Activated T-cell treated with anti-CD3 and anti-CD28 coated beads for 24 hours (primary cell): ENCODE data around the gene BTBD19.
"Not testable (repeated sequence)": the region's sequence is repeated elsewhere in the genome, so short reads cannot be mapped to it uniquely, and the experiment has no call there.

Experiments used
- DNase-seq: peaks from one replicate; pipeline ENCODE4 v3.0.0-alpha.2; 2020; ENCODE audit warnings: low read depth

The BTBD19 gene

DNA sequence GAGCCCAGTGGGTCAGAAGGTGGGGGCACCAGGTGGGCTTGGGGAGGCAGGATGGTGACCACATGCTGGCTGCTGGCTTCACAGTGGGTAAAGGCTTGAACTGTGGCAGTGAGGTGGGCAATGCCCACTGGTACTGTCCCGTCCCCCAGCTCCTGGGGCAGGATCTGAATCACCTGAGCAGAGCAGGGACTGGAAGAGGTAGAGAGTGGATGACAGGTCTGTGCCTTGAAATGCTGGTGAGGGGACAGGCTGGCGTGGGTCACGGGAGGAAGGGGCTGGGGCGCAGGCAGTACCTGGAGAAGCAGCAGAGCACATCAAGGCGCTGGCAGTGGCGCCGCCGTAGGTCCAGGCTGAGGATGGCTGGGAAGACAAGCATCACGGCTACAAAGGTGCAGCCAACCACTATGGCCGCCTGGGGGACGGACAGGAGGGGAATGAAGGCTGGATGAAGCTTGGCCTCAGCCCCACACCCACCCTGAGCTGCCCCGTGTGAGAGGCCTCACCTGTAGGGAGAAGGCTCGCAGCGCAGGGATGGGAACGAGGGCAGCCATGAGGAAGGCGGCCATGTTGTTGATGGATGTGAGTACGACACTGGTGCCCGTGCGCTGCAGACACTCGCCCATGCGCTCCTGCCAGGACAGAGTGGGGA lies 19.8 kb downstream of the BTBD19 start:
- DNase-seq, result no peak

GRCh38 chr1:44828841-44829440 lies 20.6 kb downstream of the BTBD19 start:
- no peak for DNase-seq

DNA sequence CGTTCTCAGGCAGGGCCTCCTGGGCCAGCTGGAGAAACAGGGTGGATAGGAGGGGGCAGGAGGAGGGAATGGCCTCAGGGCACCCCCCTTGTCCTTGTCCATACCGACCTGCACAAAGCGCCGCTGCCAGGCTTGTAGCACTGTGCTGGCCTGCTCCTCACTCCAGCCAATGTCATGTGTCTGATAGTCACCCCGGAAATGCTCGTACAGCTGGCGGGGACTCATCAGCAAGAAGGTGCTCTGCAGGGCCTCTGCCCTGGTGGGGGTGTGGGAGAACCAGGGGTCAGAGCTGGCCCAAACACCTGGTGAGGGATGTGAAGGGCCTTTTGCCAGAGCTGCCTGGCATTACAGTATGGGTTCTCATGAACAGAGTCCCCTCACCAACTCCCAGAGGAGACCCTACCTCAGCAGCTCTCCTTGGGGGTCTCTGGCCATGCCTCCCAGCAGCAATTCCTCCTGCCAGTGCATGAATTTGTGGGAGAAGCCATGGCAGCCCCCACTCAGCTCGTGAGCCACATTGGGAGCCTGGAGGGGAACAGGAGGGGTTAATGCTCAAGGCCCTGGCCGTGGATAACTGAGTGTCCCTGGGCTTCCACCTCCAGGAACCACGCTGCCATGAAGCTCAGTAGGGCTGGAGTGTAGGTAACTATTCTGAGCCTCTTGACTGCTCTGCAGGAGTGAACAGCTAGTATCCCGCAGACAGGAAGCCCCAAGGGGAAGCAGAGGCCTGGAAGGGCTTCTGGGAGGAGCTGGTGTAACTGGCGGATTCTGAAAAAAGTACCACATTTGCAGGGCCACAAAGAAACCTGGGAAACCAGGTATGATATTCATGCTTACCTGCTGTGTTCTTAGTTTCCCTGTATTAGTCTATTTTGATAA lies 21.4 kb downstream of the BTBD19 start:
- DNase-seq, result no peak

GRCh38 chr1:44830900-44831304 lies 22.6 kb downstream of the BTBD19 start:
- DNase-seq, result no peak

DNA sequence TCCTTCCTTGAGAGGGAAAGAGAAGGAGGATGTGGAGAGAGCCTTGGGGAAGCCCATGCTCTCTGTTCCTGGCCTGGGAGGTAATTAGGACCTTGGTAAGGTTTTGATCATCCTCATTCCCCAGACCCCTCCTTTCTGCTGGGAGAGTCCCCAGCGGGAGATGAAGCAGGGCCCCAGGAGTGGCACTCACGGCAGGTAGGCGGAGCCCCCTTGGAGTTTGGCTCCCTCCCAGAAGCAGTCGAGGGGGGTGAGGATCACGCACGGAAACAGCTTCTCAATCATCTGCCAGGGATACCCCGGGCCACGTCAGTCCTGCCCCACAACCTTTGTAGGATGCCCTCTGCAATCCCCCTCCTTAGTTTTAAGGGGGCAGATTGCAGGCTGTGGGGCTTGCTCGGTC lies 23.2 kb downstream of the BTBD19 start:
- no peak for DNase-seq

DNA sequence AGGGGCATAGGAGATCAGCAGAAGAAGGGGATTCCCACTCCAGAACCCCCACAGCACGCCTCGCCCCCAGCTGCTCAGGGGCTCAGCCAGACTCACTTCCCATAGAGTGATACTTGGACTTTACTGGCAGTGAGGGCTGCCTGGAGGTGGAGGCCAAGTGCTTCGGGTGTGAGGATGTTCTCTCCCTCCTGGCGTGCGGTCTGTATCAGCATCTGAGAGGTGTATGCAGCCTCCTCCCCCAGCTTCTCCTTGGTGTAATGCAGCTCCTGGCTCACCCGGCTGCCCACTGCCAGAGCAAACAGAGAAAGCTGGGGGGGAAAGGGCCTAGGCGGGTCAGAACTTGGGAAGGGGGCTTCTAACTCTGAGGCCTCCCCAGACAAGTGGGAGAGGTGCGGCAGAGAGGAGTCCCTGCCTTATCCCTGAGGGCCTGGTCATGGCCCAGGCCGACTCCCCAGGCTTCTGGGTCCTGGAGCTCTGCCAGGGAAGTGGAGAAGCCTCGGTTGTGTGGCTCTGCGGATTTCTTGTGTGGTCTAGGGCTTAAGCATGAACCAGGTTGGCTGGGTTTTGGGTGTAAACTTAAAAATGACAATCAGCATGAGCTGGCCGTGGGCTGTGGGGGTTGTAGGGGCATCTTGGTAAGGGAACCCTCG lies 23.9 kb downstream of the BTBD19 start:
- DNase-seq, result no peak

GRCh38 chr1:44834328-44834727 lies 26.0 kb downstream of the BTBD19 start:
- no peak for DNase-seq

- DNase-seq, result peak; percentile 79
Measured at GRCh38 chr1:44835738-44836675, 27.7 kb downstream of the BTBD19 start.

DNA sequence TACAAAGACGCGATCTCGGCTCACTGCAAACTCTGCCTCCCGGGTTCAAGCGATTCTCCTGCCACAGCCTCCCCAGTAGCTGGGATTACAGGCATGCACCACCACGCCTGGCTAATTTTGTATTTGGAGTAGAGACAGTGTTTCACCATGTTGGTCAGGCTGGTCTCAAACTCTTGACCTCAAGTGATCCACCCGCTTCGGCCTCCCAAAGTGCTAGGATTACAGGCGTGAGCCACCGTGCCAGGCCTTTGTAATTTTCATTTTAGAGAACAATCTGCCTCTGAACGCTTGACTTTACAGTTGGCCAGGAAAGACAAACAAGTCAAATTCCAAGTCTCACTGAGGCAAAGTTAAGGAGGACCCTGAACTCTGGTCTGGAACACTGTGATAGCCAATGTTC lies 30.0 kb downstream of the BTBD19 start:
- not testable (repeated sequence) for DNase-seq

DNA sequence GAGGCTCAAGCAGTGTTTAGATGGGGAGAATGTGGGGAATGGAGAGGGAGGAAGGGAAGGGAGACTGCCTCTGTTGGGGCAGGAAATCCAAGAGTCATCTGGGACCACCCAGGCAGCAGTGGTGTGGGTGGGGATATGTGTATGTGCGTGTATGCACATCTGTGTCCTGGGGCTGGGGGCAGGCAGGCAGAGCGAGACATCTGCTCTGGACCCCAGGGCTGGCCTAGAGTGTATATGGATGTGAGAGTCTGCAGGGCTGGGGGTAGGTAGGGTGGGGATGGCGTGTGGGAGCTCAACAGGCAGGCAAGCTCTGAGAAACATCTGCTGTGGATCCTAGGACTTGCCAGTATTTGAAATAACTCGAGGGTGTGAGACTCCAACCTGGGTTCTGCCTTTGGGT lies 31.3 kb downstream of the BTBD19 start:
- DNase-seq, result no peak

DNA sequence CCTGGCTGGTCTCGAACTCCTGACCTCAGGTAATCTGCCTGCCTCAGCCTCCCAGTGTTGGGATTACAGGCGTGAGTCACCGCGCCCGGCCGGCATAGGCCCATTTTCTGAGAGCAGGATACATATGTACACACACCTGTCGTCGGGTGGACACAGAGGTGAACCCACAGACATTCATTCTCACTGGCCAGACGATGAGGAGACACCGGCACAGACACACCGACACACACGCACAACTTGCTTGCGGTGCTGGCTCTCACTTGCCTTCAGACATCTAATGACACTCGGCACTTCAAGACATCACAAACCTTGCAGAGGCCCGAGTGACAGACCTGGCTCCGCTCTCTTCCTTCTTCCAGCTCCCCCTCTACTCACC lies 34.2 kb downstream of the BTBD19 start:
- no peak for DNase-seq

- no peak for DNase-seq
Measured at GRCh38 chr1:44842862-44843655, 34.7 kb downstream of the BTBD19 start, which contains the start of gene PTCH2. PTCH2 (minus strand) TSS chr1:44843253; CDS start chr1:44842932, 321 bp downstream.

- no peak for DNase-seq
Measured at GRCh38 chr1:44846985-44847384, 38.7 kb downstream of the BTBD19 start.

GRCh38 chr1:44847845-44848244 lies 39.5 kb downstream of the BTBD19 start:
- no peak for DNase-seq

DNA sequence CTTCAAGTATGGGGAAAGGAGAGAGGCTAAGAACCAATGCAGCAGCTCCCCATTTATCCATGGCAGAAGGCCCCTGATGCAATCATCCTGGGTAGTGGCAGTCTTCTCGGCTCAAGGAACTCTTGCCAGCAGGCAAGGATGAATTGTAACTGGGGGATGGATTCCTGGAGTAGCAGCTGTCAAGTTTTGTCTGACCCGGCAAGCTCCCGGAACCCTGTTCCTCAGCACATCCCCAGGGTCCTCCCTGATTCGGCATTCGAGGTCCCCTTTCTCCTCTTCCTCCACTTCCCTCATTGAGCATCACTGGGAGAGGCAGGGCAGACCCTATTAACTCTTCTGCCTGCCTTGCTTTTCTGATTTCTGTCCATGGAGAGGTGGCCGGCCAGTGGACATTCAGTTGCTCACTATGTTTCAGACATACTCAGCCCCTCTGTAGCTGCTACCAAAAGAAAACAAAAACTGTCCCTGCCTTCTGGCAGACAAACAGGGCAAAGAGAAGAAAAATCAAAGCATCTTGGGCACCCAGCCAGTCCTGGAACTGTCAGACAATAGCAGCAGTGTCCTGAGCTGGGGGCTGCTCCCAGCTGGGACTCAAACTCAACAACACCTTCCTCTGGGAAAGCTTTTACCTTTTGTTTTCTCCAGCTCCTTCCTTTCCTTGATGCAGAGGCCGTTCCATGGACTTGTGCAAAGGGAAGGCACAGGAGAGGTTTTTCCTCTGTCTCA lies 40.3 kb downstream of the BTBD19 start:
- no peak for DNase-seq

DNA sequence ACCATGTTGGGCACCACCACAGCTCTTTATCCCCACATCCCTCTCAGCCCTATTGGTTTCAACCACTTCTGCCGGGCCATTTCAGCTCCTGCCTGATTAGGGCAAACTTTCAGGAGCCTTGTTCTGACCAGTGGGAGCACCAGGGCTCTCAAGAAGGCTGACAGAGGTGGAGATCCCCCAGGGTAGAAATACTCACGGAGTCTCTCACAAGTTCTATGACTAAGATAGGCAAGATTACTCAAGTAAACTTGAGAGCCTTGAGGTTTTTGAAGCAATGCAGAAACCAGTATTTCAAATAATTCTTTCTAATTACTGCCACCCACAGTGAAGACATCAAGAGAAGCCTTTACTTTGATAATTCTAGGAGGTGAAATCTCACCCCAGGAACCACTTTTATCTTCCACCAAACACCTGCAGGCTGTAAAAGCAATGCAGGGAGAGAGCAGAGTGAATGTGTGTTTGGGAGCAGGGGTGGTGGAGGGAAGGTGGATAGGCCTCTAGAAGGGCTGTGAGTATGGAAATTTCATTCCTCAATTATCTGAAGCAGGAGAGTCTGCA lies 41.3 kb downstream of the BTBD19 start:
- no peak for DNase-seq

GRCh38 chr1:44851308-44851707 lies 43.0 kb downstream of the BTBD19 start:
- DNase-seq, result no peak

DNA sequence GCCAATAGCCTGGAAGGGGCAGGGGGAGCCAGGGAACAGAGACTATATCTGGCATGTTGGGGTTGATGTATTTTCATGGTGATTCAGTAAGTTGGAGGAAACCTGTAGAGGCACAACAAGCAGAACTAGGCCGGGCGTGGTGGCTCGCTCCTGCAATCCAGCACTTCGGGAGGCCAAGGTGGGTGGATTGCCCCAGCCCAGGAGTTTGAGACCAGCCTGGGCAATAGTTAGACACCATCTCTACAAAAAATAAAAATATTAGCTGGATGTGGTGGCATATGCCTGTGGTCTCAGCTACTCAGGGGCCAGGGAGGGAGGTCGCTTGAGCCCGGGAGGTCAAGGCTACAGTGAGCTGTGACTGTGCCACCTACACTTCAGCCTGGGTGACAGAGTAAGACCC lies 44.9 kb downstream of the BTBD19 start:
- DNase-seq, result no peak

DNA sequence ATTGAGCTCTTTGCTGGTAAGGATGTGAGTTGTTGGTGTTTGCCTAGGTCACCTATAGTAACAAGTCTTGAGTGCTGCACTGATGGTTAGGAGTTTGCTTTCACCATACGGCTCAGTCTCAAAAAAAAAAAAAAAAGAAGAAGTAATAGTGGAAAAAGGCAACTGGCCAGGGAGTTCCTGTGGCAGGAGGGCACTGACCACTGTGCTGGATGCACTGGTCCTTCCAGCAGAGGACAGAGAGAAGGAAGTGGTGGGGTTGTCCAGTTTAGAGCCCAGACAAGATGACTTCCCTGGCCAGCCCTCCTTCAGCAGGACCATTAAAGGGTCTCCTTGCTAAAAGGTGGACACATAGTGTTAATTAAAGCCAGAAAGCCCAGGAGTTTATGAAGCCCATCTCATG lies 46.6 kb downstream of the BTBD19 start:
- no peak for DNase-seq

DNA sequence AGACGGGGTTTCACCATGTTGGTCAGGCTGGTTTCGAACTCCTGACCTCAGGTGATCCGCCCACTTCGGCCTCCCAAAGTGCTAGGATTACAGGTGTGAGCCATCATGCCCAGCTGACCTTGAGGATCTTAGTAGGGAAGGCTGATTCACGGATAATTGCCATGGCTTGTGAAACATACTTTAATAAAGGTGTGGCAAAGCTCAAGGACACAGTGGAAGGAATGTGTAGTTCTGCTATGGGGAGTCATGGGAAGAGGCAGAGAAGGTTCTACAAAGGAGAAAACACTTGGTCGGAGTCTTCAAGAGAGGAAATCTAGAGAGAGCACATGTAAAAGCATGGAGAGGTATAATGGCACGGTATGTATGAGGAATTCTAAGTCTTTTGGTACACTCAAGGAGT lies 47.4 kb downstream of the BTBD19 start:
- no peak for DNase-seq
